NCI-H1105 treated with DMSO at 0.1 percent for 48 hours (cell line): Measurements from ENCODE around the gene ZC3H12A.
"Not testable (repeated sequence)": the region's sequence is repeated elsewhere in the genome, so short reads cannot be mapped to it uniquely, and the experiment has no call there.

Experiments used
- DNase-seq: peaks from one replicate; lab custom pipeline; 2025; lab: John Stamatoyannopoulos, UW

Gene ZC3H12A

DNA sequence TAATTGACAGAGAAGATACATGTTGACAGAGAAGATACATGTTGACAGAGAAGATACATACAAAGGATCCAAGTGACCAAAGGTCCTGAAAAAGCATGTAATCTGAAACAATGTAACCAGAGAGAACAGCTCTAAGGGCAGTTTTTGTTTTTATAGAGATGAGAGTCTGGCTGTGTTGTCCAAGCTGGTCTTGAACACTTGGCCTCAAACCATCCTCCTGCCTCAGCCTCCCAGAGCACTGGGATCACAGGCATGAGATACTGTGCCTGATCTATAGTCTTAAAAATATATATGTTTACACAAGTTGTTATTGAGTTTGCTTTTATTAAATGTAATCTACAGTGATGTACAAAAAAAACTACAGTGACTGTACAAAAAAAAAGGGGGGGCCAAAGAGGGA is 27.7 kb downstream of the ZC3H12A start:
- DNase-seq, result no peak

- DNase-seq, result not testable (repeated sequence)
These were observed 28.4 kb downstream of the ZC3H12A start for GRCh38 chr1:37502791-37503190.

GRCh38 chr1:37506740-37507139 is 32.4 kb downstream of the ZC3H12A start:
- no peak for DNase-seq

- no peak for DNase-seq
These were observed 34.8 kb downstream of the ZC3H12A start for GRCh38 chr1:37509181-37509580.

- DNase-seq, result peak; percentile 82
These were observed 39.5 kb downstream of the ZC3H12A start for GRCh38 chr1:37513795-37514349.

- peak; percentile 86 for DNase-seq
These were observed 40.2 kb downstream of the ZC3H12A start, which contains the start of gene MEAF6 for GRCh38 chr1:37514350-37515184. Gene MEAF6 (minus strand): TSS chr1:37514766. CDS start chr1:37514746, 20 bp downstream.

- no peak for DNase-seq
These were observed 41.0 kb downstream of the ZC3H12A start for GRCh38 chr1:37515185-37516034.

GRCh38 chr1:37517569-37517968 is 43.2 kb downstream of the ZC3H12A start:
- DNase-seq, result no peak

- not testable (repeated sequence) for DNase-seq
These were observed 43.9 kb downstream of the ZC3H12A start for GRCh38 chr1:37518241-37518640.

DNA sequence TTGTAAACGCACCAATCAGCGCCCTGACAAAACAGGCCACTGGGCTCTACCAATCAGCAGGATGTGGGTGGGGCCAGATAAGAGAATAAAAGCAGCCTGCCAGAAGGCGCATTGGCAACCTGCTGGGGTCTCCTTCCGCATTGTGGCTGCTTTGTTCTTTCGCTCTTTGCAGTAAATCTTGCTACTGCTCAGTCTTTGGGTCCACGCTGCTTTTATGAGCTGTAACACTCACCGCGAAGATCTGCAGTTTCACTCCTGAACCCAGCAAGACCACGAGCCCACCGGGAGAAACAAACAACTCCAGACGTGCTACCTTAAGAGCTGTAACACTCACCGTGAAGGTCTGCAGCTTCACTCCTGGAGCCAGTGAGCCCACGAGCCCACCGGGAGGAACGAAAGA is 44.5 kb downstream of the ZC3H12A start:
- not testable (repeated sequence) for DNase-seq

- no peak for DNase-seq
These were observed 45.2 kb downstream of the ZC3H12A start for GRCh38 chr1:37519613-37520012.

DNA sequence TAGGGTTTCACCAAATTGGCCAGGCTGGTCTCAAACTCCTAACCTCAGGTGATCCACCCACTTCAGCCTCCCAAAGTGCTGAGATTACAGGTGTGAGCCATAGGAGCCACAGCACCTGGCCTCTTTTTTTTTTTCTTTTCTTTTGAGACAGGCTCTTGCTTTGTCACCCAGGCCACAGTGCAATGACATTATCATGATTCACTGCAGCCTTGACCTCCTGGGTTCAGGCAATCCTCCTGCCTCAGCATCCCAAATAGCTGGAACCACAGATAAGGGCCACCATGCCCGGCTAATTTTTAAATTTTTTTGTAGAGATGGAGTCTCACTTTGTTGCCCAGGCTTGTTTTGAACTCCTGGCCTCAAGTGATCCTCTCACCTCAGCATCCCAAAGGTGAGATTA is 55.5 kb downstream of the ZC3H12A start:
- not testable (repeated sequence) for DNase-seq

- DNase-seq, result not testable (repeated sequence)
These were observed 58.2 kb downstream of the ZC3H12A start for GRCh38 chr1:37532418-37533156.

GRCh38 chr1:37533317-37534093 is 59.1 kb downstream of the ZC3H12A start:
- no peak for DNase-seq
